ENCODE results near the gene GLRX3. TPM values are rescaled to one million over a fixed set of nuclear protein-coding genes. Genes with fewer than 3 reads are reported as not detected.

The GLRX3 gene
- polyA plus RNA-seq, 1 donor from 2014 or later, result 118 TPM

GRCh38 chr10:130180416-130180815, 44.2 kb downstream of the GLRX3 start:
- H3K4me3 ChIP-seq (ENCODE audit: low read length), result no peak overlapping the region
- H2AFZ ChIP-seq (ENCODE audit: low read depth, low read length), result no peak overlapping the region
- no peaks in the 10 kb centered on the region for H3K27me3 ChIP-seq (ENCODE audit: insufficient read depth, low read depth, low read length)
- H3K9me3 ChIP-seq (ENCODE audit: low read length), result no peaks in the 10 kb centered on the region
- TF ChIP-seq EP300 (conservative IDR thresholded peaks at IDR 0.05; ENCODE audit: poor library complexity, severe bottlenecking) (no peak), TAF1 (IDR thresholded peaks at IDR 0.05; ENCODE audit: low read depth) (no peak), EZH2 (IDR thresholded peaks at IDR 0.05; ENCODE audit: borderline replicate concordance, insufficient read depth, low read length, poor library complexity, severe bottlenecking) (no peak), SMC3 (conservative IDR thresholded peaks at IDR 0.05; ENCODE audit: poor library complexity) (no peak), RAD21 (conservative IDR thresholded peaks at IDR 0.05) (no peak), MXI1 (conservative IDR thresholded peaks at IDR 0.05; ENCODE audit: poor library complexity, severe bottlenecking) (no peak), POLR2AphosphoS5 (IDR thresholded peaks at IDR 0.05) (no peak), REST (IDR thresholded peaks at IDR 0.05; ENCODE audit: borderline replicate concordance) (no peak)
- TF ChIP-seq, protein P1, sequence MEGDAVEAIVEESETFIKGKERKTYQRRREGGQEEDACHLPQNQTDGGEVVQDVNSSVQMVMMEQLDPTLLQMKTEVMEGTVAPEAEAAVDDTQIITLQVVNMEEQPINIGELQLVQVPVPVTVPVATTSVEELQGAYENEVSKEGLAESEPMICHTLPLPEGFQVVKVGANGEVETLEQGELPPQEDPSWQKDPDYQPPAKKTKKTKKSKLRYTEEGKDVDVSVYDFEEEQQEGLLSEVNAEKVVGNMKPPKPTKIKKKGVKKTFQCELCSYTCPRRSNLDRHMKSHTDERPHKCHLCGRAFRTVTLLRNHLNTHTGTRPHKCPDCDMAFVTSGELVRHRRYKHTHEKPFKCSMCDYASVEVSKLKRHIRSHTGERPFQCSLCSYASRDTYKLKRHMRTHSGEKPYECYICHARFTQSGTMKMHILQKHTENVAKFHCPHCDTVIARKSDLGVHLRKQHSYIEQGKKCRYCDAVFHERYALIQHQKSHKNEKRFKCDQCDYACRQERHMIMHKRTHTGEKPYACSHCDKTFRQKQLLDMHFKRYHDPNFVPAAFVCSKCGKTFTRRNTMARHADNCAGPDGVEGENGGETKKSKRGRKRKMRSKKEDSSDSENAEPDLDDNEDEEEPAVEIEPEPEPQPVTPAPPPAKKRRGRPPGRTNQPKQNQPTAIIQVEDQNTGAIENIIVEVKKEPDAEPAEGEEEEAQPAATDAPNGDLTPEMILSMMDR (IDR thresholded peaks at IDR 0.05; ENCODE audit: poor library complexity, severe bottlenecking), result no peak
- H3K27ac ChIP-seq (ENCODE audit: low read length), result no peak overlapping the region
- H4K20me1 ChIP-seq (ENCODE audit: insufficient read depth), result no peaks in the 10 kb centered on the region
- H3K36me3 ChIP-seq (ENCODE audit: insufficient read depth, low read length), result peaks cover 3% of the 10 kb centered on the region
- H3K4me2 ChIP-seq (ENCODE audit: low read length), result no peak overlapping the region
- H3K9ac ChIP-seq (ENCODE audit: low read length), result no peak overlapping the region
- no peaks in the 10 kb centered on the region for H3K9me2 ChIP-seq (ENCODE audit: insufficient read depth, low read length)
- no peaks in the 10 kb centered on the region for H3K79me2 ChIP-seq (replicated peaks; ENCODE audit: insufficient read depth, low read length)
- no peaks in the 10 kb centered on the region for H3F3A ChIP-seq (ENCODE audit: insufficient read depth, low read length, poor library complexity, severe bottlenecking)

DNA sequence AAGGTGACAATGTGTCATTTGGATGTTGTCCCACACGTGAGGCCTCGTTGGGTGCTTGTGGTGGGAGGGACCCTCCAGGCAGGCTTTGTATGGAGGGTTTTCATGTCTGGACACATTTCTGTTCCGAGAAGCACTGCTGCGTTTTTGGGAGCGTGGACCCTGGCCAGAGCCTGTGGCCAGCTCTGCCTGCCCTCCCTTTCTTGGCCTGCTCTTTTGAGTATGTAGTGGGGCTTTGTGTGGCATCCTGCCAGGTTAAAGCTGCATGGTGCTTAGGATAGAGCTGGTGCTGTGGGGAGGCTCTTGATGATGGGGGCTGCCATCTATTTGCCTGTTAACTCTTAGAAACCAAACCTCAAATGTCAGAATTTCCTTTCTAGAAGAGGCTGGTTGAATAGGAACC, 45.7 kb downstream of the GLRX3 start:
- Histone ChIP-seq H3K27ac (ENCODE audit: low read length) (no peak overlapping the region), H4K20me1 (ENCODE audit: insufficient read depth) (no peaks in the 10 kb centered on the region), H3K9ac (ENCODE audit: low read length) (no peak overlapping the region), H3F3A (ENCODE audit: insufficient read depth, low read length, poor library complexity, severe bottlenecking) (no peaks in the 10 kb centered on the region), H3K36me3 (ENCODE audit: insufficient read depth, low read length) (peaks cover 3% of the 10 kb centered on the region), H3K9me3 (ENCODE audit: low read length) (no peaks in the 10 kb centered on the region), H3K4me2 (ENCODE audit: low read length) (no peak overlapping the region), H3K27me3 (ENCODE audit: insufficient read depth, low read depth, low read length) (no peaks in the 10 kb centered on the region), H3K79me2 (replicated peaks; ENCODE audit: insufficient read depth, low read length) (no peaks in the 10 kb centered on the region), H3K9me2 (ENCODE audit: insufficient read depth, low read length) (no peaks in the 10 kb centered on the region), H2AFZ (ENCODE audit: low read depth, low read length) (no peak overlapping the region), H3K4me3 (ENCODE audit: low read length) (no peak overlapping the region)
- TF ChIP-seq RAD21 (conservative IDR thresholded peaks at IDR 0.05) (no peak), REST (IDR thresholded peaks at IDR 0.05; ENCODE audit: borderline replicate concordance) (no peak), EP300 (conservative IDR thresholded peaks at IDR 0.05; ENCODE audit: poor library complexity, severe bottlenecking) (no peak), TAF1 (IDR thresholded peaks at IDR 0.05; ENCODE audit: low read depth) (no peak), POLR2AphosphoS5 (IDR thresholded peaks at IDR 0.05) (no peak), EZH2 (IDR thresholded peaks at IDR 0.05; ENCODE audit: borderline replicate concordance, insufficient read depth, low read length, poor library complexity, severe bottlenecking) (no peak), MXI1 (conservative IDR thresholded peaks at IDR 0.05; ENCODE audit: poor library complexity, severe bottlenecking) (no peak), SMC3 (conservative IDR thresholded peaks at IDR 0.05; ENCODE audit: poor library complexity) (no peak)
- TF ChIP-seq, protein P1 (IDR thresholded peaks at IDR 0.05; ENCODE audit: poor library complexity, severe bottlenecking), result no peak

Data from neural cell (in vitro differentiated cells).